Midbrain (tissue), 1 donor: ENCODE data around the gene SLC22A14.
A peak's percentile ranks its signal among the peaks of the same experiment; 100 is the strongest.
"Not testable (repeated sequence)": the region's sequence is repeated elsewhere in the genome, so short reads cannot be mapped to it uniquely, and the experiment has no call there.

Source experiments
- DNase-seq: peaks from one replicate; lab custom pipeline; 2025; lab: John Stamatoyannopoulos, UW

SLC22A14 gene

GRCh38 chr3:38270606-38271005 is 11.5 kb upstream of the SLC22A14 start:
- no peak for DNase-seq

DNA sequence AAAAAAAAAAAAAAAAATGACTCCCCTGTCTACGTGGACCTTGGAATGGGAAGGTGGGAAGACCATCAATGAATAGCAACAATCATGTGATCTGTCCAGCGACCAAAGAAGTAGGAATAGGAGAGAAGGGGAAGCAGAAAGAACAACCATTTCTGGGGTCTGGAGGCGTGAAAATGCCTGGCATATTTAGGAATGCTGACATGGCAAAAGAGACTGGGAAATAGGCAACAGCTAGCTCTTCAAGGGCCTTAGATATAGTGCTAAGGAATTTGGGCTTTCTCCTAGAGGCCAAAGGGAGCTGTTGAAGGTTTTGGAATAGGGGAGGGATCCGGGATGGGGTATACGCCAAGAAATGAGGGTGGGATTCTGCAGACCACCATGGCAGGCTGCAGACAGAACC is 10.5 kb upstream of the SLC22A14 start:
- DNase-seq = no peak

- DNase-seq = no peak
Measured at GRCh38 chr3:38274864-38275649, 7.0 kb upstream of the SLC22A14 start.

DNA sequence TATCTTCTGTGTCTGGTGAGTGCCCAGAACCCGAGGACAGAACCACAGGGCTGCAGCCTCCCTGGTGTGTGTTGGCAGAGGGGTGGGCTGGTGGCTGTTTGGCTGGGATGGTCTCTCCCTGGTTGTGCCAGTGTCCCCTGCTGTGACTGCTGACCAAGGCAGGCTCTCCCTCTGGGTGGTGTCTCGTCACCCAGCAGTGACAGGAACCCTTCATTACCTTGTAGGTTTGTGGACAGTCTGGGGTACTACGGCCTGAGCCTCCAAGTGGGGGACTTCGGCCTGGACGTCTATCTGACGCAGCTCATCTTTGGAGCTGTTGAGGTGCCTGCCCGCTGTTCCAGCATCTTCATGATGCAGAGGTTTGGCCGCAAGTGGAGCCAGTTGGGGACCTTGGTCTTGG is 6.4 kb upstream of the SLC22A14 start:
- no peak for DNase-seq

- no peak for DNase-seq
Measured at GRCh38 chr3:38276081-38276916, 5.8 kb upstream of the SLC22A14 start.

GRCh38 chr3:38276917-38277630 is 5.0 kb upstream of the SLC22A14 start:
- DNase-seq = no peak

- no peak for DNase-seq
Measured at GRCh38 chr3:38278841-38279240, 3.3 kb upstream of the SLC22A14 start.

DNA sequence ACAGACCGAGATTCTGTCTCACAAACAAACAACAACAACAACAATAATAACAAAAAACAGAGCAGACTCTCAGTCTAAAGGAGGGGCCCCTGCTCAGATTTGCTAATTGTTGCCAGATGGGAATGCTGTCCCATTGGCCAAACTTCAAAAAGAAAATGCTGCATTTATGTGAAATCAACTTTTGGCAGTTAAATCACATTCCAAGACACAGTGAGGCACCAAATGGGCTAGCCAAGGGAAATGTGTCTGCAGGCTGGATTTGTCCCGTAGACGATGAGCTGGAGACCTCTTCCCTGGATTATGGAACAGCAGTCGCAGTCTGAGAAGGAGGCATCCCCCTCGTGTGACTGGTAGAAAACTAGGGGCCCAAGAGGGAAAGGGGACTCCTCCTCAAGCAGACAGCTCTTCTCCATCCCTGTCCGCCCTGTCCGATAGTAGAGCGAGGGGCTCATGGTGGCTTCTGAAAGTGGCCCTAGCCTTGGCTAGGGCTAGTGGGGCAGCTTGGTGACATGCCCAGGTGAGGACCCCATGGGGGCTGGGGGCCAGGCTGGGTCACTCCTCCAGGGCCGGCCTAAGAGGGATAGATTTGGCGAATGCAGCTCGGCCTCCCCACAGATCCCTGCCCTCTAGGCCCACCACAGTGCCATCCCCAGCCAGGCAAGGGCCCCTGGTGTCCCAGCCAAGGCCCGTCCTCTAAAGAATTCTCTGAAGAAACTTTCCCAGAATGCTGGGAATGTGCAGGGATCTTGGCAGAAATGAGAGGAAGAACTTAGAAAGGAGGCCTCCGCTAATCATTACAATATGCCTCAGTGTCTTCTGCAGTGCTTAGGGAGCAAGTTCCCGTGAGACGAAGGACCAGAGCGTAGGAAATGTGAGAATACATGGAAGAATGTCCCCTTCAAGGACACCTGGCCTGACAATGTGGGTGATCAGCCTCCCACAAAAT is 2.0 kb downstream of the SLC22A14 start:
- DNase-seq = no peak

DNA sequence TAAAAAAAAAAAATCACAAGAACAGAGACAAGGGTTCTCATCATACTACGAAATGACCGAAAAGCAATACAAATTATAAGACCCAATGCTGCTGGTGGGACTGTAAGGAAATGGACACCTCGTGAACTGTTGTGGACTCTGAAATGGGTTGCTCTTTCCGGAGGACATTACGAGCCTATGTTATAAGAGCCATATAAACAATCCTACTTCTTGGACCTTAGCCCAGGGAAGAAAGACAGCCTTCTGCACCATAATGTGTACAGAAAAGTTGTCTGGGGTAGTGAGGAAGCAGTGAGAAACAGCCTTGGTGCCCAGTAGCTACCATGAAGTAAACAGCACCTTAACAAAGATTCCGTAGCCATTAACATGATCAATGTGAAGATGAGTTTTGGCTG is 2.7 kb downstream of the SLC22A14 start:
- DNase-seq = no peak

DNA sequence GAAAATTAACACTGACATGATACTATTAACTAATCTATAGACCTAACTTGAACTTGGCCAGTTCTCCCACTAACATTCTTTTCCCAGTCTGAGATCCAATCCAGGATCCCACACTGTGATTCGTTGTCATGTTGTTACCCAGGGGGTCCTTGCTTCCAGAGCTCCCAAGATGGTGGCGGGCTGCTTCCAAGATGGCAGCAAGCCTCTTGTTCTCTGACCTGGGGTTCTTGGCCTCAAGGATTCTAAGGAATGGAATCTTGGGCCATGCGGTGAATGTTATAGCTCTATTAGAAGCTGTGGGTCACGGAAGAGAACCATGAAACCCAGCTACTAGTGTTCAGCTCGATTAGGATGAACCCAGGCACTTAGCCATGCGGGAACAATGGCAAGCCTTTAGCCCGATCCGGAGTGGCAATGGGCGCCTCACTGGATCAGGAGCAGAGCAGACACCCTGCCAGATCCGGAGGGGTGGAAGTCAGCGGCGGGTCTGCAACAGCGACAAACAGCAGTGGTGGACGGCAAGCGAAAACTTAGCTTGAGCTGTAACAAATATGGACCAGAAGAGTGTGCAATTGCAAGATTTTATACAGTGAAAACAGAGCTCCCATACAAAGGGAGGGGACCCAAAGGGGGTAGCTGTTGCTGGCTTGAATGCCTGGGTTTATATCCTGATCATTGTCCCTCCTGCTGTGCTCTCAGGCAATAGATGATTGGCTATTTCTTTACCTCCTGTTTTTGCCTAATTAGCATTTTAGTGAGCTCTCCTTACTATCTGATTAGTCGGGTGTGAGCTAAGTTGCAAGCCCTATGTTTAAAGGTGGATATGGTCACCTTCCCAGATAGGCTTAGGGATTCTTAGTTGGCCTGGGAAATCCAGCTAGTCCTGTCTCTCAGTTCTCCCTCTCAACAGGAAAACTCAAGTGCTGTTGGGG is 7.5 kb downstream of the SLC22A14 start:
- DNase-seq = not testable (repeated sequence)

GRCh38 chr3:38297053-38297452 is 15.0 kb downstream of the SLC22A14 start:
- DNase-seq = not testable (repeated sequence)

- DNase-seq = no peak
Measured at GRCh38 chr3:38297537-38297936, 15.4 kb downstream of the SLC22A14 start.

DNA sequence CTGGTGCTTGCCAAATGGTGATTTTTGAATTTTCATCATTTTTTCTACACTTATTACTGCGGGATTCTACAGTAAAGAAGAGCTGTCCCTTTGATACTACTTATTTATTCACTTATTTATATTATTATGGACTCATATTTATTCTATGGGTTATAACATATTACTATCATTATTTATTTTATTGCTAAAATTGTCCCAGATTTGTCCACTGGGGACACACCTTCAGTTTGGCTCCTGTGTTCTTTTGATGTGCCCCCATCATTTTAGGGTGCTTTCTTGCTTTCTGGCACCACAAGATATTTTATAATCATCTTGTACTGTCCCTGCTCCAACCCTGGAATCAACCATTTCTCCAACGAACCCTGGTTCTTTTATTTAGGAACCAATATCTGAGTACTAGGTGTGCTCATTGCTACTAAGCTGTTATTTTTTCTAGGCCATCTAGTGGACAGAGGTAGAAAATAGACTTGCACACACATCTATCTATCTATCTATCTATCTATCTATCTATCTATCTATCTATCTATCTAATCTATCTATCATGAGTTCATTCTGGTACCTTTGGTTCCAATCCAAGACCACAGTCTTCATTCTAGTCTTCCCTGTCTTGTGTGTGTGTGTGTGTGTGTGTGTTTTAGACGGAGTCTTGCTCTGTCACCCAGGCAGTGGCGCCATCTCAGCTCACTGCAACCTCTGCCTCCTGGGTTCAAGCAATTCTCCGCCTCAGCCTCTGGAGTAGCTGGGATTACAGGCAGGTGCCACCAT is 16.0 kb downstream of the SLC22A14 start:
- DNase-seq = peak; percentile 1

- DNase-seq = no peak
Measured at GRCh38 chr3:38306941-38307340, 24.8 kb downstream of the SLC22A14 start.

GRCh38 chr3:38307599-38307998 is 25.5 kb downstream of the SLC22A14 start:
- no peak for DNase-seq

- DNase-seq = no peak
Measured at GRCh38 chr3:38308456-38308855, 26.4 kb downstream of the SLC22A14 start.

GRCh38 chr3:38311476-38311875 is 29.4 kb downstream of the SLC22A14 start:
- no peak for DNase-seq

DNA sequence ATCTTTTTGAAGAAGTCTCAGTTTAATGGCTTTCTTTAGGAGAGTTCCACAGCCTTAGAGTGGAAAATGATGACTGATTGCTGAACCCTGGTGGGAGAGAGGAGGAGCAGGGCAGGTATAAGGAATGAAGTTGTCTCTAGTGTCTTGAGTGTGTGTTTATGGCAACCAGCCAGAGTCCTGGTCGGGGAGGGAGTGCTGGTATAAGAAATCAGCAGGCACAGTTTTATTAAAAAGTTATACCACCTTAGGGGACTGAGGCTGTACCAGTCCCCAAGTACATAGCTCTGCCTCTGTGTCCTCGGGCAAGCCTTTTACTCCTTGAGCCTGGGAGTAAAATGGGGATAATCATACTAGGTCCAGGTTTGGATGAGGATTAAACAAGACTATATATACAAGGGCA is 29.8 kb downstream of the SLC22A14 start:
- DNase-seq = no peak

GRCh38 chr3:38312356-38312755 is 30.3 kb downstream of the SLC22A14 start:
- DNase-seq = no peak

DNA sequence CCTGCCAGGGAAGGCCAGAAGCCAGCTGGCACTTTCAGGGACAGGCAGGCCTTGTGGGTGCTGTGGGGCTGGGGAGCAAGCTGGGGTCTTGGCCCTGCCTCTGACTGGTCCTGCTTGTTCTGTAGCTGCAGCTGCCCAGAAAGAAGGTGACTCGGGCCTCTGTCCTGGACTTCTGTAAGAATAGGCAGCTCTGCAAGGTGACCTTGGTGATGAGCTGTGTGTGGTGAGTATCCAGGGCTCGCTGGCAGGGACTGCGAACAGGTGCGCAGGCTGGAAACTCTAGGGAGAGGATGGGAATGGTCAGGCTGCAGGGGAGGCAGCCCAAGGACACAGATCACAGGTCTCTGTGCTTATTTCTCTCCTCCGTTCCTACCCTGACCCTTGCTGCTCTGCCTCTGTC is 31.2 kb downstream of the SLC22A14 start:
- no peak for DNase-seq
